ENCODE data around the gene KRT82. TPM values are rescaled to one million over a fixed set of nuclear protein-coding genes. Genes with fewer than 3 reads are reported as not detected.
"Not testable (repeated sequence)": the region's sequence is repeated elsewhere in the genome, so short reads cannot be mapped to it uniquely, and the experiment has no call there.

Gene KRT82
- polyA plus RNA-seq (2013, experiment 1 of 2) = not detected
- not detected for polyA plus RNA-seq (2013, experiment 2 of 2)

- 90 to 96% methylated on average over 11 to 13 of the region's 14 CpGs for WGBS, 2 experiments (ENCODE audit: insufficient coverage in 2 of 2)
- Histone ChIP-seq H3K36me3 (ENCODE audit: control insufficient read depth, insufficient read depth, low read length) (no peaks in the 10 kb centered on the region), H3K4me3 (ENCODE audit: extremely low read depth, insufficient read depth, low read length, poor library complexity, severe bottlenecking) (no peak within 1 kb of the TSS), H3K4me1 (ENCODE audit: control insufficient read depth, insufficient read depth, low read length, poor library complexity, severe bottlenecking) (no peaks in the 10 kb centered on the region), H3K9me3 (ENCODE audit: control insufficient read depth, low read length) (no peaks in the 10 kb centered on the region), H3K27ac (ENCODE audit: low read depth, low read length, severe bottlenecking) (no peak within 1 kb of the TSS)
Measured at GRCh38 chr12:52405922-52406385, at the start of gene KRT82. Gene KRT82 (minus strand): TSS chr12:52406335. CDS start chr12:52406277, 58 bp downstream.

- no peaks in the 10 kb centered on the region for H3K9me3 ChIP-seq (ENCODE audit: control insufficient read depth, low read length)
- no peaks in the 10 kb centered on the region for H3K4me1 ChIP-seq (ENCODE audit: control insufficient read depth, insufficient read depth, low read length, poor library complexity, severe bottlenecking)
- H3K4me3 ChIP-seq (ENCODE audit: extremely low read depth, insufficient read depth, low read length, poor library complexity, severe bottlenecking) = no peak overlapping the region
- no CpG with 5 or more reads among the region's 1 CpG for WGBS, 2 experiments (ENCODE audit: insufficient coverage in 2 of 2)
- H3K36me3 ChIP-seq (ENCODE audit: control insufficient read depth, insufficient read depth, low read length) = no peaks in the 10 kb centered on the region
- no peak overlapping the region for H3K27ac ChIP-seq (ENCODE audit: low read depth, low read length, severe bottlenecking)
Measured at GRCh38 chr12:52455821-52456220, 49.7 kb upstream of the KRT82 start.

- Histone ChIP-seq H3K4me3 (ENCODE audit: extremely low read depth, insufficient read depth, low read length, poor library complexity, severe bottlenecking) (no peak overlapping the region), H3K9me3 (ENCODE audit: control insufficient read depth, low read length) (no peaks in the 10 kb centered on the region), H3K27ac (ENCODE audit: low read depth, low read length, severe bottlenecking) (no peak overlapping the region), H3K36me3 (ENCODE audit: control insufficient read depth, insufficient read depth, low read length) (no peaks in the 10 kb centered on the region), H3K4me1 (ENCODE audit: control insufficient read depth, insufficient read depth, low read length, poor library complexity, severe bottlenecking) (no peaks in the 10 kb centered on the region)
- 38% methylated on average over 1 of the region's 3 CpGs; no CpG with 5 or more reads in 1 of the 2 experiments for WGBS, 2 experiments (ENCODE audit: insufficient coverage in 2 of 2)
Measured at GRCh38 chr12:52454411-52455201, 48.5 kb upstream of the KRT82 start.

- WGBS, 2 experiments (ENCODE audit: insufficient coverage in 2 of 2) = 89 to 100% methylated on average over 3 to 6 of the region's 6 CpGs
- no peak within 1 kb of the TSS for H3K4me3 ChIP-seq (ENCODE audit: extremely low read depth, insufficient read depth, low read length, poor library complexity, severe bottlenecking)
- H3K9me3 ChIP-seq (ENCODE audit: control insufficient read depth, low read length) = no peaks in the 10 kb centered on the region
- H3K4me1 ChIP-seq (ENCODE audit: control insufficient read depth, insufficient read depth, low read length, poor library complexity, severe bottlenecking) = no peaks in the 10 kb centered on the region
- no peak within 1 kb of the TSS for H3K27ac ChIP-seq (ENCODE audit: low read depth, low read length, severe bottlenecking)
- H3K36me3 ChIP-seq (ENCODE audit: control insufficient read depth, insufficient read depth, low read length) = no peaks in the 10 kb centered on the region
Measured at GRCh38 chr12:52452101-52452500, 46.0 kb upstream of the KRT82 start, which contains the start of gene KRT6B. Gene KRT6B (minus strand): TSS chr12:52452146. CDS start chr12:52452078, 68 bp downstream.

- WGBS, 2 experiments (ENCODE audit: insufficient coverage in 2 of 2) = 81 to 84% methylated on average over 3 of the region's 3 CpGs
- Histone ChIP-seq H3K9me3 (ENCODE audit: control insufficient read depth, low read length) (no peaks in the 10 kb centered on the region), H3K4me1 (ENCODE audit: control insufficient read depth, insufficient read depth, low read length, poor library complexity, severe bottlenecking) (no peaks in the 10 kb centered on the region), H3K27ac (ENCODE audit: low read depth, low read length, severe bottlenecking) (no peak overlapping the region), H3K36me3 (ENCODE audit: control insufficient read depth, insufficient read depth, low read length) (no peaks in the 10 kb centered on the region), H3K4me3 (ENCODE audit: extremely low read depth, insufficient read depth, low read length, poor library complexity, severe bottlenecking) (no peak overlapping the region)
Measured at GRCh38 chr12:52448228-52448627, 42.1 kb upstream of the KRT82 start.

- H3K4me3 ChIP-seq (ENCODE audit: extremely low read depth, insufficient read depth, low read length, poor library complexity, severe bottlenecking); H3K4me1 ChIP-seq (ENCODE audit: control insufficient read depth, insufficient read depth, low read length, poor library complexity, severe bottlenecking); H3K36me3 ChIP-seq (ENCODE audit: control insufficient read depth, insufficient read depth, low read length); H3K27ac ChIP-seq (ENCODE audit: low read depth, low read length, severe bottlenecking); H3K9me3 ChIP-seq (ENCODE audit: control insufficient read depth, low read length): not testable (repeated sequence)
- 93 to 99% methylated on average over 6 to 7 of the region's 11 CpGs for WGBS, 2 experiments (ENCODE audit: insufficient coverage in 2 of 2)
Measured at GRCh38 chr12:52447196-52447595, 41.1 kb upstream of the KRT82 start.

- H3K27ac ChIP-seq (ENCODE audit: low read depth, low read length, severe bottlenecking) = no peak overlapping the region
- WGBS, 2 experiments (ENCODE audit: insufficient coverage in 2 of 2) = 89 to 97% methylated on average over 6 of the region's 6 CpGs
- no peaks in the 10 kb centered on the region for H3K36me3 ChIP-seq (ENCODE audit: control insufficient read depth, insufficient read depth, low read length)
- H3K4me1 ChIP-seq (ENCODE audit: control insufficient read depth, insufficient read depth, low read length, poor library complexity, severe bottlenecking) = peaks cover 16% of the 10 kb centered on the region
- H3K9me3 ChIP-seq (ENCODE audit: control insufficient read depth, low read length) = no peaks in the 10 kb centered on the region
- no peak overlapping the region for H3K4me3 ChIP-seq (ENCODE audit: extremely low read depth, insufficient read depth, low read length, poor library complexity, severe bottlenecking)
Measured at GRCh38 chr12:52446367-52447045, 40.4 kb upstream of the KRT82 start.

GRCh38 chr12:52445876-52446275 is 39.7 kb upstream of the KRT82 start:
- Histone ChIP-seq H3K9me3 (ENCODE audit: control insufficient read depth, low read length) (no peaks in the 10 kb centered on the region), H3K27ac (ENCODE audit: low read depth, low read length, severe bottlenecking) (no peak overlapping the region), H3K4me1 (ENCODE audit: control insufficient read depth, insufficient read depth, low read length, poor library complexity, severe bottlenecking) (peaks cover 19% of the 10 kb centered on the region), H3K36me3 (ENCODE audit: control insufficient read depth, insufficient read depth, low read length) (no peaks in the 10 kb centered on the region), H3K4me3 (ENCODE audit: extremely low read depth, insufficient read depth, low read length, poor library complexity, severe bottlenecking) (no peak overlapping the region)
- WGBS, 2 experiments (ENCODE audit: insufficient coverage in 2 of 2) = 66 to 71% methylated on average over 3 of the region's 3 CpGs

- peaks cover 19% of the 10 kb centered on the region for H3K4me1 ChIP-seq (ENCODE audit: control insufficient read depth, insufficient read depth, low read length, poor library complexity, severe bottlenecking)
- no peaks in the 10 kb centered on the region for H3K9me3 ChIP-seq (ENCODE audit: control insufficient read depth, low read length)
- H3K4me3 ChIP-seq (ENCODE audit: extremely low read depth, insufficient read depth, low read length, poor library complexity, severe bottlenecking) = no peak overlapping the region
- 87% methylated on average over 4 to 7 of the region's 10 CpGs for WGBS, 2 experiments (ENCODE audit: insufficient coverage in 2 of 2)
- no peaks in the 10 kb centered on the region for H3K36me3 ChIP-seq (ENCODE audit: control insufficient read depth, insufficient read depth, low read length)
- H3K27ac ChIP-seq (ENCODE audit: low read depth, low read length, severe bottlenecking) = no peak overlapping the region
Measured at GRCh38 chr12:52444647-52445595, 38.8 kb upstream of the KRT82 start.

- H3K36me3 ChIP-seq (ENCODE audit: control insufficient read depth, insufficient read depth, low read length) = no peaks in the 10 kb centered on the region
- H3K27ac ChIP-seq (ENCODE audit: low read depth, low read length, severe bottlenecking) = no peak overlapping the region
- WGBS, 2 experiments (ENCODE audit: insufficient coverage in 2 of 2) = 86 to 94% methylated on average over 2 to 3 of the region's 3 CpGs
- no peak overlapping the region for H3K4me3 ChIP-seq (ENCODE audit: extremely low read depth, insufficient read depth, low read length, poor library complexity, severe bottlenecking)
- H3K9me3 ChIP-seq (ENCODE audit: control insufficient read depth, low read length) = no peaks in the 10 kb centered on the region
- peaks cover 19% of the 10 kb centered on the region for H3K4me1 ChIP-seq (ENCODE audit: control insufficient read depth, insufficient read depth, low read length, poor library complexity, severe bottlenecking)
Measured at GRCh38 chr12:52443966-52444365, 37.8 kb upstream of the KRT82 start.

Data from mesodermal cell (in vitro differentiated cells).